SK-MEL-5 (cell line): Measurements from ENCODE around the gene OPALIN. TPM values are rescaled to one million over a fixed set of nuclear protein-coding genes. Genes with fewer than 3 reads are reported as not detected.
A peak's percentile ranks its signal among the peaks of the same experiment; 100 is the strongest.
"Not testable (repeated sequence)": the region's sequence is repeated elsewhere in the genome, so short reads cannot be mapped to it uniquely, and the experiment has no call there.

Experiments
- DNase-seq: peaks from one replicate; pipeline ENCODE4 v3.0.0-alpha.2; 2016; ENCODE audit warnings: low read depth, low spot score
- in situ Hi-C: cut with HindIII; loops from 2 replicates; pipeline ENCODE4 v1.10.0; 2016; ENCODE audit warnings: low sequenced_read_pairs, high pct_unique_total_duplicates, low pct_unique_long_range_greater_than_20kb
- total RNA-seq: library from RNA; depleted of rRNA; stranded (reverse); fragments of >200 nt; shearing (Covaris generic); gene quantifications from 2 replicates; pipeline ENCODE4 v1.2.3, GENCODE V29; 2014

The OPALIN gene
- total RNA-seq, 1 experiment from 2014 or later, result not detected

GRCh38 chr10:96319754-96320474 lies 38.9 kb downstream of the OPALIN start:
- in situ Hi-C loops, result no loop called here
- no peak for DNase-seq

- DNase-seq, result no peak
- in situ Hi-C loops, result no loop called here
Measured at GRCh38 chr10:96317067-96317833, 41.6 kb downstream of the OPALIN start.

- no peak for DNase-seq
- in situ Hi-C loops, result no loop called here
Measured at GRCh38 chr10:96313344-96313743, 45.5 kb downstream of the OPALIN start.

- no peak for DNase-seq
- in situ Hi-C loops, result no loop called here
Measured at GRCh38 chr10:96311180-96311715, 47.6 kb downstream of the OPALIN start.

- DNase-seq, result no peak
- in situ Hi-C loops, result no loop called here
Measured at GRCh38 chr10:96310321-96310669, 48.5 kb downstream of the OPALIN start.

- no peak for DNase-seq
- in situ Hi-C loops, result no loop called here
Measured at GRCh38 chr10:96309628-96310320, 49.0 kb downstream of the OPALIN start.

- DNase-seq, in situ Hi-C loops: not testable (repeated sequence)
Measured at GRCh38 chr10:96308854-96309253, 49.9 kb downstream of the OPALIN start.

GRCh38 chr10:96306516-96306915 lies 52.3 kb downstream of the OPALIN start:
- in situ Hi-C loops, result no loop called here
- peak; percentile 34 for DNase-seq

- in situ Hi-C loops, result no loop called here
- no peak for DNase-seq
Measured at GRCh38 chr10:96305019-96305418, 53.8 kb downstream of the OPALIN start.

GRCh38 chr10:96304230-96304629 lies 54.6 kb downstream of the OPALIN start, which contains the start of gene DNTT:
Gene DNTT (plus strand): TSS chr10:96304434. CDS start chr10:96304498, 64 bp downstream.
- in situ Hi-C loops, result no loop called here
- DNase-seq, result no peak

GRCh38 chr10:96301616-96302015 lies 57.2 kb downstream of the OPALIN start:
- in situ Hi-C loops, result no loop called here
- DNase-seq, result no peak

GRCh38 chr10:96299383-96299782 lies 59.4 kb downstream of the OPALIN start:
- DNase-seq, result no peak
- in situ Hi-C loops, result no loop called here

GRCh38 chr10:96298362-96298761 lies 60.4 kb downstream of the OPALIN start:
- in situ Hi-C loops, result no loop called here
- DNase-seq, result no peak

GRCh38 chr10:96297486-96297885 lies 61.3 kb downstream of the OPALIN start:
- in situ Hi-C loops, result no loop called here
- DNase-seq, result no peak

GRCh38 chr10:96295475-96295874 lies 63.3 kb downstream of the OPALIN start:
- in situ Hi-C loops, result no loop called here
- no peak for DNase-seq
